PC-9 (cell line): Measurements from ENCODE around the gene CPT1B.

Experiments
- CTCF ChIP-seq: fragments of 200-600 bp; sonication (generic); conservative IDR thresholded peaks from 2 replicates; pipeline ENCODE4 v1.6.1; 2017; ENCODE audit warnings: mixed run types, antibody characterized with exemption, mild to moderate bottlenecking, moderate library complexity
- EZH2 ChIP-seq: fragments of 200-600 bp; sonication (generic); IDR thresholded peaks from 2 replicates; pipeline ENCODE4 v1.8.0; 2017; ENCODE audit warnings: antibody characterized with exemption, low read depth

- no peak for TF ChIP-seq CTCF
- TF ChIP-seq EZH2: no peak
These were observed 25.5 kb upstream of the CPT1B start for GRCh38 chr22:50603511-50604255.
